Measurements from ENCODE around the gene CDK17. TPM values are rescaled to one million over a fixed set of nuclear protein-coding genes. Genes with fewer than 3 reads are reported as not detected.
"Not testable (repeated sequence)": the region's sequence is repeated elsewhere in the genome, so short reads cannot be mapped to it uniquely, and the experiment has no call there.

The CDK17 gene
- total and polyA plus RNA-seq, 10 donors, result 12.9 to 108 (median 66.4) TPM

GRCh38 chr12:96397756-96398423 lies 2.3 kb downstream of the CDK17 start:
- TF ChIP-seq CTCF (IDR thresholded peaks at IDR 0.05 in 8 of 11, conservative IDR thresholded peaks at IDR 0.05 in 3 of 11), result no peak
- no peak for TF ChIP-seq POLR2AphosphoS5 (IDR thresholded peaks at IDR 0.05)
- no peak for TF ChIP-seq POLR2A (IDR thresholded peaks at IDR 0.05)
- Histone ChIP-seq H3K36me3 (peaks cover 0 to 3% (median 0%) of the 10 kb centered on the region in 6 donors), H3K27ac (peak overlapping the region; percentile 28 to 100 (median 99)), H3K4me3 (peak overlapping the region; percentile 71 to 96 (median 88)), H3K27me3 (replicated peaks in 1 of 7) (no peaks in the 10 kb centered on the region), H3K9me3 (no peaks in the 10 kb centered on the region), H3K4me1 (peaks cover 36 to 81% (median 60%) of the 10 kb centered on the region in 6 donors)
- intact Hi-C loops (cut with DNase I; ENCODE audit: low total_unique reads), result loop anchor here (10.0 kb wide), 1 partner anchor 173 kb away; no protein-coding TSS in a partner anchor
- DNase-seq, result no peak
- WGBS, 5 donors, result 15 to 25% (median 22%) methylated on average over 4 of the region's 4 CpGs

- peak overlapping the region in 5 of 8 donors; percentile 99 to 100 (median 99) for H3K27ac ChIP-seq
- peaks cover 38 to 86% (median 67%) of the 10 kb centered on the region in 6 donors for H3K4me1 ChIP-seq
- no peaks in the 10 kb centered on the region for H3K9me3 ChIP-seq
- intact Hi-C loops (cut with DNase I; ENCODE audit: low total_unique reads), result loop anchor here (10.0 kb wide), 1 partner anchor 172 kb away; no protein-coding TSS in a partner anchor
- DNase-seq, result no peak
- H3K36me3 ChIP-seq, result peaks cover 0 to 3% (median 0%) of the 10 kb centered on the region in 6 donors
- TF ChIP-seq POLR2A (IDR thresholded peaks at IDR 0.05), result no peak
- no peak for TF ChIP-seq CTCF (IDR thresholded peaks at IDR 0.05 in 8 of 11, conservative IDR thresholded peaks at IDR 0.05 in 3 of 11)
- TF ChIP-seq POLR2AphosphoS5 (IDR thresholded peaks at IDR 0.05), result no peak
- H3K4me3 ChIP-seq, result no peak overlapping the region
- H3K27me3 ChIP-seq (replicated peaks in 1 of 7), result no peaks in the 10 kb centered on the region
- 67 to 79% (median 71%) methylated on average over 5 of the region's 5 CpGs for WGBS, 5 donors
These were observed 3.3 kb downstream of the CDK17 start for GRCh38 chr12:96396914-96397313.

DNA sequence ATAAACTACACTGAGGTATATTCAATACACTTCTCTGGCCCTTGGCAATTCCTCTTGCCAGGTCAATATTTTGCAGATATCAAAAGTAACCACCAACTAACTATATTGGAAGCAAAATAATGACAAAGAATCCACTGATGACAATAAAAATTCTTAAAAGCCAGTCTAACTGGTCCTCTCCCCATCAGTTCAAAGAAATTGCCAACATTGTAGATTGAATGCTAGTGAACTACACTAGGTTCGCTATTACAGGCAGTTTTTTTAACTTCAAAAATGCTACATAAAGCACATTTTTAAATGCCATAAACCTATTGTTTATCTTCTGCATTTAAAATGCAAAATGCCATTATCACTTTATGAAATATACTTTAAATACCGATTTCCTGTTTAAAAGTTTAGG lies 4.0 kb downstream of the CDK17 start:
- Histone ChIP-seq H3K36me3 (peaks cover 0 to 3% (median 0%) of the 10 kb centered on the region in 6 donors), H3K4me1 (peaks cover 32 to 86% (median 68%) of the 10 kb centered on the region in 6 donors), H3K4me3 (no peak overlapping the region), H3K9me3 (no peaks in the 10 kb centered on the region), H3K27me3 (replicated peaks in 1 of 7) (no peaks in the 10 kb centered on the region), H3K27ac (peak overlapping the region in 2 of 8 donors; percentile 9 to 99)
- no peak for DNase-seq
- intact Hi-C loops (cut with DNase I; ENCODE audit: low total_unique reads), result loop anchor here (10.0 kb wide), 1 partner anchor 171 kb away; no protein-coding TSS in a partner anchor
- no peak for TF ChIP-seq POLR2A (IDR thresholded peaks at IDR 0.05)
- TF ChIP-seq CTCF (IDR thresholded peaks at IDR 0.05 in 8 of 11, conservative IDR thresholded peaks at IDR 0.05 in 3 of 11), result no peak
- TF ChIP-seq POLR2AphosphoS5 (IDR thresholded peaks at IDR 0.05), result no peak
- 77 to 90% (median 80%) methylated on average over 2 of the region's 2 CpGs for WGBS, 5 donors

- DNase-seq, result no peak
- no peak for TF ChIP-seq POLR2A (IDR thresholded peaks at IDR 0.05)
- TF ChIP-seq POLR2AphosphoS5 (IDR thresholded peaks at IDR 0.05), result no peak
- TF ChIP-seq CTCF (IDR thresholded peaks at IDR 0.05 in 8 of 11, conservative IDR thresholded peaks at IDR 0.05 in 3 of 11), result no peak
- Histone ChIP-seq H3K36me3 (peaks cover 0 to 3% (median 0%) of the 10 kb centered on the region in 6 donors), H3K27ac (peak overlapping the region in 1 of 8 donors; percentile 9), H3K4me3 (no peak overlapping the region), H3K9me3 (no peaks in the 10 kb centered on the region), H3K27me3 (replicated peaks in 1 of 7) (no peaks in the 10 kb centered on the region), H3K4me1 (peaks cover 32 to 90% (median 71%) of the 10 kb centered on the region in 6 donors)
- WGBS, 5 donors, result 89 to 93% (median 90%) methylated on average over 4 of the region's 4 CpGs
- intact Hi-C loops (cut with DNase I; ENCODE audit: low total_unique reads), result loop anchor here (10.0 kb wide), 1 partner anchor 170 kb away; no protein-coding TSS in a partner anchor
These were observed 5.0 kb downstream of the CDK17 start for GRCh38 chr12:96395236-96395635.

GRCh38 chr12:96393229-96393628 lies 7.0 kb downstream of the CDK17 start:
- not testable (repeated sequence) for H3K9me3 ChIP-seq; H3K4me3 ChIP-seq; H3K36me3 ChIP-seq; DNase-seq; H3K27ac ChIP-seq; H3K27me3 ChIP-seq (replicated peaks in 1 of 7)
- 85 to 95% (median 93%) methylated on average over 5 of the region's 5 CpGs for WGBS, 5 donors
- H3K4me1 ChIP-seq, result peaks cover 35 to 97% (median 79%) of the 10 kb centered on the region in 6 donors
- intact Hi-C loops (cut with DNase I; ENCODE audit: low total_unique reads), result loop anchor here (10.0 kb wide), 1 partner anchor 168 kb away; no protein-coding TSS in a partner anchor
